NCI-H146 treated with DMSO at 0.1 percent for 48 hours (cell line): ENCODE results near the gene RLIM.
A peak's percentile ranks its signal among the peaks of the same experiment; 100 is the strongest.

Experiments
- DNase-seq: peaks from one replicate; lab custom pipeline; 2025; ENCODE audit not compliant: unreplicated experiment; lab: John Stamatoyannopoulos, UW

Gene RLIM

GRCh38 chrX:74536152-74536831, 78.1 kb downstream of the RLIM start:
- peak; percentile 60 for DNase-seq

DNA sequence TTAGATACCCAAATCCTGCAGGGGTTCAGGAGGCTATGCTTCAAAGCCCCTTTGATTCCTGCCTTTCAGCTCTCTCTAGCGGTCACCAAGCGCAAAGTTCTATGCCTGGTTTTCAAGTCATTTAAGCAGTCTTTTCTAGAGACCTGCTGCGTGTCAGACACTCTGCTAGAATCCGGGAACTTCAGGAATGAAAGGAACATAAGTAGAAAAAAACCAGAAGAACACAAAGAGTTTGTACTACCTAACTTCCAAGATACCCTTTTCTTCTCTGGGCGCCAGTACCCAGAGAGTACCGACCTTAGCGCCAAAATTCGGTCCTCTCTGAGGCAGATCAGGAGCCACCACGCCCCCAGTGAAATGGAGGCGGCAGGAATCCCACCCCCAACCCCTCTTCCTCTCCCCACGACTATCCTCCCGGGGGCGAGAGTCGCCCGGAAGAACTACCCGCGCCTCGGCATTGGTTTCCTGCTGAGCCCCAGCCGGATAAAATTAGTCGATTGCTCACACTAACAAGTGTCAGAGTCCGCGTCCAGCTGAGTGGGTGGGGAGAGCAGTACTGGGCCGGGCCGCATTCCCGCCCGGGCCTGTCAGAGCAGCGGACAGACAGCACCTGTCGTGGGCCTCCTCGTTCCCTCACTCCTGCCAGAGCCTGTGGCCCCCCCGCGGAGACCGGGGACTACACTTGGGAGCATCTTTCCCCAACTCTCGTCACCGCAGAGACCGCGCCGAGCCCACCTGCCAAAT, 78.8 kb downstream of the RLIM start:
- no peak for DNase-seq
